Endothelial cell (in vitro differentiated cells): ENCODE data around the gene SPINK9. TPM values are rescaled to one million over a fixed set of nuclear protein-coding genes. Genes with fewer than 3 reads are reported as not detected.
A peak's percentile ranks its signal among the peaks of the same experiment; 100 is the strongest.

Experiments
- DNase-seq: peaks from one replicate; pipeline ENCODE4 v3.0.0; 2021; ENCODE audit warnings: low spot score
- H3K27ac Mint-ChIP-seq: one replicate; pipeline ENCODE4 v1.8.0; 2021; ENCODE audit warnings: mixed read lengths, inconsistent platforms; ENCODE audit not compliant: unreplicated experiment
- H3K27me3 Mint-ChIP-seq: one replicate; pipeline ENCODE4 v1.8.0; 2021; ENCODE audit warnings: mild to moderate bottlenecking, moderate library complexity, mixed read lengths, inconsistent platforms; ENCODE audit not compliant: unreplicated experiment
- H3K36me3 Mint-ChIP-seq: one replicate; pipeline ENCODE4 v1.8.0; 2021; ENCODE audit warnings: mild to moderate bottlenecking, low read depth, mixed read lengths, inconsistent platforms; ENCODE audit not compliant: unreplicated experiment
- H3K4me1 Mint-ChIP-seq: one replicate; pipeline ENCODE4 v1.8.0; 2021; ENCODE audit warnings: mild to moderate bottlenecking, mixed read lengths, inconsistent platforms; ENCODE audit not compliant: unreplicated experiment
- H3K4me3 Mint-ChIP-seq: one replicate; pipeline ENCODE4 v1.8.0; 2021; ENCODE audit warnings: mild to moderate bottlenecking, mixed read lengths, inconsistent platforms; ENCODE audit not compliant: unreplicated experiment
- H3K9me3 Mint-ChIP-seq: one replicate; pipeline ENCODE4 v1.8.0; 2021; ENCODE audit warnings: mixed read lengths, inconsistent platforms; ENCODE audit not compliant: unreplicated experiment
- CTCF ChIP-seq: fragments of 200-600 bp; sonication (generic); IDR thresholded peaks from one replicate; pipeline ENCODE4 v1.5.0; 2021; ENCODE audit warnings: antibody characterized with exemption; ENCODE audit not compliant: unreplicated experiment
- total RNA-seq: library from RNA; stranded (reverse); fragmentation: NEBNext Ultra II Directional; extraction: Animal tissue kit (Norgen Biotek cat#: 25700); gene quantifications from one replicate; pipeline ENCODE4 v1.2.1, GENCODE V29; 2021; ENCODE audit not compliant: unreplicated experiment

SPINK9 gene
- total RNA-seq, 1 donor from 2014 or later: not detected

GRCh38 chr5:148383564-148384379, 48.4 kb downstream of the SPINK9 start, which contains the start of gene FBXO38:
TSS of gene FBXO38 (plus strand) at chr5:148383958. CDS start at chr5:148394777, 10,819 bp downstream.
- TF ChIP-seq CTCF: no peak
- Mint-ChIP-seq H3K9me3 (no peaks in the 10 kb centered on the region), H3K27me3 (peaks cover 7% of the 10 kb centered on the region), H3K4me1 (peaks cover 42% of the 10 kb centered on the region), H3K4me3 (peak within 1 kb of the TSS; percentile 96), H3K36me3 (peaks cover 13% of the 10 kb centered on the region), H3K27ac (peak within 1 kb of the TSS; percentile 97)
- peak; percentile 92 for DNase-seq

GRCh38 chr5:148384380-148384737, 49.0 kb downstream of the SPINK9 start:
- Mint-ChIP-seq H3K27me3 (peaks cover 7% of the 10 kb centered on the region), H3K4me3 (peak overlapping the region; percentile 96), H3K4me1 (peaks cover 42% of the 10 kb centered on the region), H3K36me3 (peaks cover 11% of the 10 kb centered on the region), H3K27ac (peak overlapping the region; percentile 97), H3K9me3 (no peaks in the 10 kb centered on the region)
- DNase-seq: no peak
- TF ChIP-seq CTCF: no peak

GRCh38 chr5:148385094-148385493, 49.7 kb downstream of the SPINK9 start:
- DNase-seq: no peak
- peaks cover 11% of the 10 kb centered on the region for H3K36me3 Mint-ChIP-seq
- H3K27me3 Mint-ChIP-seq: peaks cover 7% of the 10 kb centered on the region
- H3K4me1 Mint-ChIP-seq: peaks cover 42% of the 10 kb centered on the region
- no peak for TF ChIP-seq CTCF
- H3K4me3 Mint-ChIP-seq: peak overlapping the region; percentile 96
- no peaks in the 10 kb centered on the region for H3K9me3 Mint-ChIP-seq
- H3K27ac Mint-ChIP-seq: peak overlapping the region; percentile 97

GRCh38 chr5:148386041-148386440, 50.7 kb downstream of the SPINK9 start:
- Mint-ChIP-seq H3K4me1 (peaks cover 42% of the 10 kb centered on the region), H3K9me3 (no peaks in the 10 kb centered on the region), H3K36me3 (peaks cover 11% of the 10 kb centered on the region), H3K27ac (peak overlapping the region; percentile 97), H3K4me3 (no peak overlapping the region), H3K27me3 (peaks cover 7% of the 10 kb centered on the region)
- no peak for TF ChIP-seq CTCF
- DNase-seq: no peak

GRCh38 chr5:148387325-148387724, 52.0 kb downstream of the SPINK9 start:
- Mint-ChIP-seq H3K9me3 (no peaks in the 10 kb centered on the region), H3K4me3 (no peak overlapping the region), H3K27ac (peak overlapping the region; percentile 46), H3K4me1 (peaks cover 46% of the 10 kb centered on the region), H3K27me3 (peaks cover 7% of the 10 kb centered on the region), H3K36me3 (peaks cover 11% of the 10 kb centered on the region)
- no peak for DNase-seq
- TF ChIP-seq CTCF: no peak
